Activated T-helper 1 cell treated with anti-CD3 and anti-CD28 coated beads, Interleukin-2, amount 50 U/mL, for 16 hours (primary cell): ENCODE data around the gene U2SURP.
A peak's percentile ranks its signal among the peaks of the same experiment; 100 is the strongest.
"Not testable (repeated sequence)": the region's sequence is repeated elsewhere in the genome, so short reads cannot be mapped to it uniquely, and the experiment has no call there.

Experiments
- DNase-seq, 2 donors: peaks; one replicate each; pipeline ENCODE4 v3.0.0-alpha.2; 2020; ENCODE audit warnings: low read depth in 1 of 2, low spot score in 1 of 2

Gene U2SURP

GRCh38 chr3:142976621-142977398, 24.6 kb upstream of the U2SURP start:
- DNase-seq: no peak

- no peak for DNase-seq
Measured at GRCh38 chr3:142977399-142977728, 24.0 kb upstream of the U2SURP start.

- DNase-seq: no peak
Measured at GRCh38 chr3:142981108-142981507, 20.3 kb upstream of the U2SURP start.

- DNase-seq: no peak
Measured at GRCh38 chr3:142982038-142982773, 19.2 kb upstream of the U2SURP start.

GRCh38 chr3:142983318-142983717, 18.1 kb upstream of the U2SURP start:
- no peak for DNase-seq

- no peak for DNase-seq
Measured at GRCh38 chr3:142984255-142984654, 17.1 kb upstream of the U2SURP start.

GRCh38 chr3:142987080-142987700, 14.2 kb upstream of the U2SURP start:
- no peak for DNase-seq

- no peak for DNase-seq
Measured at GRCh38 chr3:142987707-142988106, 13.7 kb upstream of the U2SURP start.

GRCh38 chr3:142988221-142988620, 13.1 kb upstream of the U2SURP start:
- DNase-seq: not testable (repeated sequence)

- DNase-seq: not testable (repeated sequence)
Measured at GRCh38 chr3:142988826-142989225, 12.5 kb upstream of the U2SURP start.

- no peak for DNase-seq
Measured at GRCh38 chr3:142990721-142991120, 10.6 kb upstream of the U2SURP start.

- no peak for DNase-seq
Measured at GRCh38 chr3:142992323-142992722, 9.0 kb upstream of the U2SURP start.

GRCh38 chr3:142993958-142994442, 7.4 kb upstream of the U2SURP start:
- peak; percentile 13 to 28 for DNase-seq

GRCh38 chr3:142997330-142997729, 4.0 kb upstream of the U2SURP start:
- DNase-seq: no peak

GRCh38 chr3:142998439-142998838, 2.9 kb upstream of the U2SURP start:
- no peak for DNase-seq

GRCh38 chr3:142999881-143000280, 1.5 kb upstream of the U2SURP start:
- DNase-seq: no peak

- DNase-seq: no peak
Measured at GRCh38 chr3:143000528-143000927, 842 bp upstream of the U2SURP start.

GRCh38 chr3:143001034-143001368, 369 bp upstream of the U2SURP start:
- DNase-seq: peak in 1 of 2 donors; percentile 33

GRCh38 chr3:143002083-143002712, 828 bp downstream of the U2SURP start:
- DNase-seq: no peak

GRCh38 chr3:143002727-143003126, 1.4 kb downstream of the U2SURP start:
- no peak for DNase-seq

- no peak for DNase-seq
Measured at GRCh38 chr3:143004823-143005222, 3.5 kb downstream of the U2SURP start.

GRCh38 chr3:143010024-143010423, 8.7 kb downstream of the U2SURP start:
- DNase-seq: no peak
